CD4-positive, alpha-beta T cell treated with Interleukin-6 at 100 ng/mL for 8 hours (primary cell): ENCODE measurements around the gene BRD2.
A peak's percentile ranks its signal among the peaks of the same experiment; 100 is the strongest.
"Not testable (repeated sequence)": the region's sequence is repeated elsewhere in the genome, so short reads cannot be mapped to it uniquely, and the experiment has no call there.

Source experiments
- DNase-seq: peaks from one replicate; pipeline ENCODE4 v3.0.0-alpha.2; 2020; ENCODE audit warnings: mixed read lengths, low spot score

The BRD2 gene

DNA sequence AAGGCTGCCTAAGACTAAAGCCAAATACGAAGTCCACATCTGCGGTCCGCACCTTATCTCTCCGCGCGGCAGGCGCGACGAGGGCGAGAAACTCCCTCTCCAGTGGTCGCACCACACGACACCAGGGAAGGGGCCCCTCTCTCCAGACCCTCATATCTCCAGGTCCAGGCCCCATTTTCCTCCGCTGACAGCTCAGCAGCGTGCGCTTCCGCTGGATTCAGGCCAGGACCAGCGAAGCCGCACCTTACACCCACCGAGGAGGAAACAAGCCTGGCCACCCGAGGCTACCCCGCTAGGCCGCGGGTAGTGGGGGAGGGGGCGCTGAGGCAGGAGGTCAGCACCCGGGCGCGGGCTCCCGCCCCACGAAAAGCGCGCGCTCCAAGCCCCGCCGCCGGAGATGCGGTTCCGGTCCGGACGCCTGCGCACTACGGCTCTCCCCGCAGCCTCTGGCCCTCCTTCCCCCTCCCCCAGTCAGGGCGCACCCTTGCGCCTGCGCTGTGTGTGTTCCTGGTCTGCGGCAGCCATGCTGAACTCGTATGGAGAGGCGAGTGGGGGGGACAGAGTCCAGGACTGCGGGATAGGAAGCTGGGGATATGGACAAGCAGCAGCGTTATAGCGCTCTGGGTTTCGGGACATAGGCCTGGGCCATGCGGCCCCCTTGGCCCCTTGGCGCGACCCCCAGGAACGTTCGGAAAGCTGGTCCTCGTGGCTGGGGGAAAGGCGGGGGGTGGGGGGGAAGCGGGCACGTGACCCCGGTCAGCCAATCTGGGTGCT is at the start of gene BRD2:
TSS of gene BRD2 (plus strand) at position 502 of the 774 bp plus-strand sequence. CDS start 4,305 bp downstream, outside the sequence.
- peak; percentile 97 for DNase-seq

GRCh38 chr6:32920715-32921114 is 47.7 kb upstream of the BRD2 start:
- DNase-seq, result no peak

GRCh38 chr6:32922083-32922482 is 46.3 kb upstream of the BRD2 start:
- DNase-seq, result no peak

- no peak for DNase-seq
Measured at GRCh38 chr6:32931211-32931610, 37.2 kb upstream of the BRD2 start.

GRCh38 chr6:32932132-32932868 is 36.1 kb upstream of the BRD2 start:
- DNase-seq, result no peak

DNA sequence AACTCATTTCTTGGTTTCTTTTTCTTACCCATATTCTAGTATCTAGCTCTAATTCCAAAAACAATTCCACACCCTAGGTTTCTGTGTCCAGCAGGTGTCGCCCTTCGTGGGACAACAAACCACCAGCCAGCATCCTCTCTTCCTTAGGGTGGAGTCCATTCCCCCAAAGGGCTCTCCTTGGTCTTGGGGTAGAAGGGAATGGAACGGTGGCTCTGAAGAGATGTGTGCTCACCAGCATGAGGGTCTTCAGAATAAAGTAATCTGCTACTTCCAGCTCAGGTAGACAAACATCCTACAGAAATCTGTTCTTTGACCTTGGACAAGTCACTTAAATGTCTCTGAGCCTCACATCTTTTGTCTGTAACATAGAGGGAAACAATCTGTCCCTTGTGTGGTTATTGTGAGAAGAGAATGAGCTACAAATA is 34.7 kb upstream of the BRD2 start:
- peak; percentile 73 for DNase-seq

- DNase-seq, result no peak
Measured at GRCh38 chr6:32935551-32936238, 32.7 kb upstream of the BRD2 start.

- DNase-seq, result no peak
Measured at GRCh38 chr6:32936239-32937152, 31.9 kb upstream of the BRD2 start.

DNA sequence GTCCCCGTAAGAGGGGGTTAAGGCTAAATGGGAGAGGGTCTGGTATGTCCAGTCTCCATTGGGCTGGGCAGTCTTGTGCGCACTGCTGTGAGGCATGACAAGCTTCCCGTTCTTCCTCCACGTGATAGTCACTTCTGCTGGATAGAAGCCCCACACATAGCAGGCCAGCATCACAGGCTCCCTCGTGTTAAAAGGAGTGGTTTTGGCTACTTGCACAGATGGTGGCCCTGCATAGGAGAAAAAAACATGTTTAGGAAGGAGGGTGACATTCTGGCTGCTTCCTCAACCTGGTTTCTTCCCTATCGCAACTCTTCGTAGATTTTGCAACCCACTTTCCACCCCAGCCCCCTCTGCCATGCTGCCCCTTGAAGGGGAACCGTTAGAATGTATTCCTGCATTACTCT is 31.2 kb upstream of the BRD2 start:
- DNase-seq, result no peak

DNA sequence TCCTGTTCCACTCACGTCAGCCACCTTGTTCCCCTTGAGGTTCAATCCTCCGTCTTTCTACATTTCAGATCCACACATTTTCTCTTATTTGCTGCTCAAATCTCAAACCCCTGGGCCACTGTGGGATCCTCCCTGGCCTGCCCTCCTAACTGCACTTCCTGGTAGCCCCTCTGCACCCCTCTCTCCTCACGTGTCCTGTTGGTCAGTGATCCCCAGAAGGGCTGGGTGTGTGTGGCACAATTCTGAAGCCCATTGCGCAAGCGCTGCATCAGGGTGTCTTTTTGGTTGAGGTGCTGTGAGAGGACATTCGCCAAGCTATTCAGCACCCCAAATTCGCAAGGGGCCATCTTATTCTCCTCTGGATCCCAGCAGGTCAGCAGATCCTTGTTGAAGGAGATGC is 29.9 kb upstream of the BRD2 start:
- DNase-seq, result no peak

- DNase-seq, result peak; percentile 74
Measured at GRCh38 chr6:32940656-32941213, 27.7 kb upstream of the BRD2 start, which contains the start of gene HLA-DMB. Gene HLA-DMB, minus strand, starts transcription at chr6:32941028. Its CDS starts 221 bp downstream, at chr6:32940807.

DNA sequence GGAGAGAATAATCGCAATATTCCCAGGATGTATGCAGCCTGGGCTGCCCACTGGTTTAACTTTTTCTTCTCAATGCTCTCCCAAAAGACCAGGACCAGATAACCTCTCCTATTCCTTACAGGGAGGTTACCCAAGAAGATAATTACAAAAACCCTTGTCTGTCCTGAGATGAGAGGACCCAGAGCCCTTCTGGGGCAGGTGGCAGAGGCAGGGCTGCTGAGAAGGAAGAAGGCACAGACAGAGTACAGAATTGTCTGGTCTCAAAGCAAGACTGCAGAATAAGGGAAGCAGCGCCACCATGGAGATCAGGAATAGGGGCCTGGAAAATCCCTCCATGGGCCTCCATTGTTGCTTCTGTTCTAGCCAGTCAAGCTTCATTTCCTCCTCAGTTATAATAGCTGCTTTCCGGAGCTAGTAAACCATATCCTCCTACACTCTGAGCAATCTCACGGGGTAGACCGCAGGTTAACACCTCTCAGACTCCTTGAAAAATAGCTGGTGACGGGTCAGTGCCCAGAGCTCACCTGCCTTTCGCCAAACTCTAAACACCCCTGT is 27.1 kb upstream of the BRD2 start:
- DNase-seq, result peak; percentile 69

GRCh38 chr6:32942555-32943123 is 25.8 kb upstream of the BRD2 start:
- not testable (repeated sequence) for DNase-seq

GRCh38 chr6:32943864-32944649 is 24.3 kb upstream of the BRD2 start:
- peak; percentile 53 for DNase-seq

DNA sequence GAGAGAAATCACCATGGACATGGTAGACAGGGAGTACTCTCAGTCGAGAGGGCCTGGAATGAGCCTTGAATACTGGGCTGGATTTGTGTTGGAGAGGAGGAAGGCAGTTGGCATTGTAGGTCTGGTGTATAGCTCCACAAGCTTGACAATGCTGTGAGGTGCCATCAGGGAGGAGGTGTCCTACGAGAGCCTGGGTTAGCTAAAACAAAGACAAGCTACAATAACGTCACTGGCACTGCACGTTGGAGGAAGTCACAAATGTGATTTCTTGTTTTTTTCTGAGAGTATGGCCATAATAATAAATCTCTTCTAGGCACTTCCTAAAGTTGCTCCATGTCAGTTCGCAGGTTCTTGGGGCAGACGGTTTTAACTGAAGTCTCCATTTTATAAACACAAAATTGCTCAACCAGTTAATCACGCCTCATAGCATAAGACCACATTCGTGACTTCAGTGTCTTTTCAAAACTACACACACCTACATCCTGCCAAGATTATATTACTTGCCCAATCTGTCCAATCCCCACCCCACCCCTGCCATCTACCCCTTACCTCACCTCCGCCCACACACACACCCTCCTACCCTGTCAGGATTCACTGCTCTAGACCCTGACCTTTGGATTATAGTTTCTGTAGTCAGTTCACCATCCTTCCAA is 23.2 kb upstream of the BRD2 start:
- no peak for DNase-seq

- DNase-seq, result no peak
Measured at GRCh38 chr6:32945953-32946352, 22.4 kb upstream of the BRD2 start.

GRCh38 chr6:32946893-32947292 is 21.5 kb upstream of the BRD2 start:
- DNase-seq, result no peak

GRCh38 chr6:32947552-32948465 is 20.6 kb upstream of the BRD2 start:
- peak; percentile 55 for DNase-seq
